WERI-Rb-1 (cell line): ENCODE data around the gene GAPVD1.

Experiments
- DNase-seq: peaks from one replicate; pipeline ENCODE4 v3.0.0-alpha.2; 2020
- H3K27ac ChIP-seq: fragments of 250-450 bp; sonication (Bioruptor Pico); 2 replicates; pipeline ENCODE4 v1.5.1; 2020; ENCODE audit warnings: mild to moderate bottlenecking, moderate library complexity
- H3K27me3 ChIP-seq: fragments of 250-450 bp; sonication (Bioruptor Pico); 2 replicates; pipeline ENCODE4 v1.5.1; 2021; ENCODE audit warnings: mild to moderate bottlenecking, low read depth, moderate library complexity; ENCODE audit not compliant: insufficient read depth, severe bottlenecking
- H3K36me3 ChIP-seq: fragments of 250-450 bp; sonication (Bioruptor Pico); 2 replicates; pipeline ENCODE4 v1.5.1; 2020; ENCODE audit warnings: mild to moderate bottlenecking, moderate library complexity
- H3K4me3 ChIP-seq: 2 replicates; pipeline ENCODE4 v1.5.1; 2011; ENCODE audit warnings: low read depth, mild to moderate bottlenecking, control low read depth, low read length
- H3K9me3 ChIP-seq: fragments of 250-450 bp; sonication (Bioruptor Pico); 2 replicates; pipeline ENCODE4 v1.5.1; 2021; ENCODE audit warnings: mild to moderate bottlenecking, moderate library complexity; ENCODE audit not compliant: severe bottlenecking
- TF ChIP-seq, protein P1 (sequence below): IDR thresholded peaks from 2 replicates; pipeline ENCODE4 v1.5.1; 2011; ENCODE audit warnings: low read depth, mild to moderate bottlenecking, control low read depth, inconsistent platforms, low read length

GAPVD1 gene

DNA sequence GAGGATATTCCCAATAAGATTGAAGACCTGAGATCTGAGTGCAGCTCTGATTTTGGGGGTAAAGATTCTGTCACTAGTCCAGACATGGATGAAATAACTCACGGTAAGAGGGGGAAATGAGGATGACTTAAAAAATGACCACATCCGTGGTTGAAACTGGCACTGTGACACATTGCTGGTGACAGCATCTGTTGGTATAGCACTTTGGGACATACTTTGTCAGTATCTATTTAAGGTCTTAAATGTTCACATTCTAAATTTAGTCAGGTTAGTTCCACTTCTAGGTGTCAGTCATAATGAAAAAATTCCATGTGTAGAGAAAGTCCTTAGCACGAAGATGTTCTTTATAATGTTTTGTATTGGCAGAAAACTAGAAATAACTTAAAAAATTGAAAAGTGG, 70.9 kb downstream of the GAPVD1 start:
- Histone ChIP-seq H3K4me3 (no peak overlapping the region), H3K27me3 (no peaks in the 10 kb centered on the region), H3K27ac (no peak overlapping the region), H3K9me3 (no peaks in the 10 kb centered on the region), H3K36me3 (peaks cover 75% of the 10 kb centered on the region)
- TF ChIP-seq, protein P1, sequence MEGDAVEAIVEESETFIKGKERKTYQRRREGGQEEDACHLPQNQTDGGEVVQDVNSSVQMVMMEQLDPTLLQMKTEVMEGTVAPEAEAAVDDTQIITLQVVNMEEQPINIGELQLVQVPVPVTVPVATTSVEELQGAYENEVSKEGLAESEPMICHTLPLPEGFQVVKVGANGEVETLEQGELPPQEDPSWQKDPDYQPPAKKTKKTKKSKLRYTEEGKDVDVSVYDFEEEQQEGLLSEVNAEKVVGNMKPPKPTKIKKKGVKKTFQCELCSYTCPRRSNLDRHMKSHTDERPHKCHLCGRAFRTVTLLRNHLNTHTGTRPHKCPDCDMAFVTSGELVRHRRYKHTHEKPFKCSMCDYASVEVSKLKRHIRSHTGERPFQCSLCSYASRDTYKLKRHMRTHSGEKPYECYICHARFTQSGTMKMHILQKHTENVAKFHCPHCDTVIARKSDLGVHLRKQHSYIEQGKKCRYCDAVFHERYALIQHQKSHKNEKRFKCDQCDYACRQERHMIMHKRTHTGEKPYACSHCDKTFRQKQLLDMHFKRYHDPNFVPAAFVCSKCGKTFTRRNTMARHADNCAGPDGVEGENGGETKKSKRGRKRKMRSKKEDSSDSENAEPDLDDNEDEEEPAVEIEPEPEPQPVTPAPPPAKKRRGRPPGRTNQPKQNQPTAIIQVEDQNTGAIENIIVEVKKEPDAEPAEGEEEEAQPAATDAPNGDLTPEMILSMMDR: no peak
- DNase-seq: no peak

DNA sequence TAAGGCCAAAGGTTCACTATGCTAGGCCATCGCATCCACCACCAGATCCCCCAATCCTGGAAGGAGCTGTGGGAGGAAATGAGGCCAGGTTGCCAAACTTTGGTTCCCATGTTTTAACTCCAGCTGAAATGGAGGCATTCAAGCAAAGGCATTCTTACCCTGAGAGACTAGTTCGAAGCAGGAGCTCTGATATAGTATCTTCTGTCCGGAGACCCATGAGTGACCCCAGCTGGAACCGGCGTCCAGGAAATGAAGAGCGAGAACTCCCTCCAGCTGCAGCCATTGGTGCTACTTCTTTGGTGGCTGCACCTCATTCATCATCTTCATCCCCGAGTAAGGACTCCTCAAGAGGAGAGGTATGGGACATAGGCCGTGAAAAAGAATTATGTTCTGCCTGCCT, 75.6 kb downstream of the GAPVD1 start:
- DNase-seq: no peak
- H3K4me3 ChIP-seq: no peak overlapping the region
- H3K27me3 ChIP-seq: no peaks in the 10 kb centered on the region
- TF ChIP-seq, protein P1: peak; percentile 35
- no peaks in the 10 kb centered on the region for H3K9me3 ChIP-seq
- H3K36me3 ChIP-seq: peaks cover 79% of the 10 kb centered on the region
- no peak overlapping the region for H3K27ac ChIP-seq

DNA sequence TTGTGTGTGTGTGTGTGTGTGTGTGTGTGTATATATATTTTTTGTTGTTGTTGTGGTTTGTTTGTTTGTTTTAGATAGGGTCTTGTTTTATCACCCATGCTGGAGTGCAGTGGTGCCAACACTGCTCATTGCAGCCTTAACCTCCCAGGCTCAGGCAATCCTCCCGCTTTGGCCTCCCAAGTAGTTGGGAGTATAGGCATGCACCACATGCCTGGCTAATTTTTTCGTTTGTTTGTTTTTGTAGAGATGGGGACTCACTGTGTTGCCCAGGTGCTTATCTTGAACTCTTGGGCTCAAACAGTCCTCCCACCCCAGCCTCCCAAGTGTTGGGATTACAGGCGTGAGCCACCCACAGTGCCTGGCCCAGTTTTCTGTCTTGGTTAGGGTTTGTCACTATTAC, 77.3 kb downstream of the GAPVD1 start:
- Histone ChIP-seq H3K36me3 (peaks cover 71% of the 10 kb centered on the region), H3K27ac (no peak overlapping the region), H3K4me3 (no peak overlapping the region), H3K9me3 (no peaks in the 10 kb centered on the region), H3K27me3 (no peaks in the 10 kb centered on the region)
- no peak for DNase-seq
- TF ChIP-seq, protein P1: no peak

DNA sequence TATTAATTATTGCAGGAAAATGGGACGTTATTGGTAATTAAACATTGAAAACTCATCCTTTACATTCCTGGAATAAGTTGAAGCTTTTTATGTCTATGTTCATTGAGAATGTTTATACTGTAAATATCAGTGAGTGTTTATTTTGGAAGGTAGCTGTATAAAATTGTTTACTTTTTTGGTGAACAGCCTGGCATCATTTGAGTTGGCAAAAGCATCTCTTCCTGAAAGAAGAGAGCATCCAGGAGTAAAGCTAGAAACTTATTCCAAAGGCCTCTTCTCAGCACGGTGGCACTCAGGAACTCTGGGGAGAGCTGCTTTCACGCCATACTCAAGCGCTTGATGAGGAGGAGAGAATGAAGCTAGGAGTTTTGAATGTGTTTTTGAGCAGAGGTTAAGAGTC, 79.9 kb downstream of the GAPVD1 start:
- Histone ChIP-seq H3K27me3 (no peaks in the 10 kb centered on the region), H3K4me3 (no peak overlapping the region), H3K27ac (no peak overlapping the region), H3K9me3 (no peaks in the 10 kb centered on the region), H3K36me3 (peaks cover 59% of the 10 kb centered on the region)
- no peak for DNase-seq
- TF ChIP-seq, protein P1: no peak

GRCh38 chr9:125343518-125344275, 82.1 kb downstream of the GAPVD1 start:
- Histone ChIP-seq H3K36me3 (peaks cover 59% of the 10 kb centered on the region), H3K27ac (peak overlapping the region; percentile 7; the same call in 1 of the 2 replicates), H3K27me3 (no peaks in the 10 kb centered on the region), H3K4me3 (no peak overlapping the region), H3K9me3 (no peaks in the 10 kb centered on the region)
- peak; percentile 77 for DNase-seq
- TF ChIP-seq, protein P1: no peak
